ENCODE data around the gene TPO. TPM values are rescaled to one million over a fixed set of nuclear protein-coding genes. Genes with fewer than 3 reads are reported as not detected.

TPO gene
- total RNA-seq, 1 experiment from 2014 or later = not detected

GRCh38 chr2:1486670-1487069 lies 73.4 kb downstream of the TPO start (continued):
- no peak for TF ChIP-seq ZNF281 (CRISPR knock-in tag; IDR thresholded peaks at IDR 0.05)
- no peak for TF ChIP-seq PREB (CRISPR knock-in tag; IDR thresholded peaks at IDR 0.05; ENCODE audit: borderline replicate concordance)
- TF ChIP-seq SOX15 (CRISPR knock-in tag; IDR thresholded peaks at IDR 0.05) = no peak
- no peak for TF ChIP-seq RORB (CRISPR knock-in tag; IDR thresholded peaks at IDR 0.05)
- TF ChIP-seq RELA (CRISPR knock-in tag; IDR thresholded peaks at IDR 0.05; ENCODE audit: borderline replicate concordance) = no peak
- TF ChIP-seq SMAD3 (CRISPR knock-in tag; IDR thresholded peaks at IDR 0.05; ENCODE audit: borderline replicate concordance) = no peak
- no peak for TF ChIP-seq CDX4 (CRISPR knock-in tag; IDR thresholded peaks at IDR 0.05; ENCODE audit: borderline replicate concordance)
- no peak for TF ChIP-seq EMX1 (CRISPR knock-in tag; IDR thresholded peaks at IDR 0.05)

- DNase-seq (ENCODE audit: low spot score) (no peak), ATAC-seq (no peak)
- POLR2A ChIA-PET = no interaction called here
- no peaks in the 10 kb centered on the region for H3K9me3 Mint-ChIP-seq
- CTCF ChIA-PET = interaction anchor here (0.9 to 1.8 kb wide), 2 partner anchors 63 to 290 kb away, joined by 3 to 9 read pairs; no protein-coding TSS in a partner anchor
- H3K36me3 Mint-ChIP-seq = peaks cover 3% of the 10 kb centered on the region; the same call in 1 of the 2 replicates
- H3K4me3 Mint-ChIP-seq = no peak overlapping the region
- H3K27ac Mint-ChIP-seq = no peak overlapping the region
- H3K4me1 Mint-ChIP-seq = peaks cover 9% of the 10 kb centered on the region; the same call in 1 of the 2 replicates
- no peaks in the 10 kb centered on the region for H3K27me3 Mint-ChIP-seq (ENCODE audit: low read depth)
- TF ChIP-seq SOX15 (CRISPR knock-in tag; IDR thresholded peaks at IDR 0.05) (no peak), FOXP1 (CRISPR knock-in tag; IDR thresholded peaks at IDR 0.05; ENCODE audit: borderline replicate concordance) (no peak), NFATC4 (CRISPR knock-in tag; IDR thresholded peaks at IDR 0.05) (no peak), PRDM15 (CRISPR knock-in tag; IDR thresholded peaks at IDR 0.05) (no peak), NR1H2 (CRISPR knock-in tag; IDR thresholded peaks at IDR 0.05) (no peak), ATF1 (CRISPR knock-in tag; IDR thresholded peaks at IDR 0.05) (no peak), NFE2L1 (CRISPR knock-in tag; IDR thresholded peaks at IDR 0.05) (no peak), FOXK1 (CRISPR knock-in tag; IDR thresholded peaks at IDR 0.05) (no peak)
- TF ChIP-seq, protein P1, sequence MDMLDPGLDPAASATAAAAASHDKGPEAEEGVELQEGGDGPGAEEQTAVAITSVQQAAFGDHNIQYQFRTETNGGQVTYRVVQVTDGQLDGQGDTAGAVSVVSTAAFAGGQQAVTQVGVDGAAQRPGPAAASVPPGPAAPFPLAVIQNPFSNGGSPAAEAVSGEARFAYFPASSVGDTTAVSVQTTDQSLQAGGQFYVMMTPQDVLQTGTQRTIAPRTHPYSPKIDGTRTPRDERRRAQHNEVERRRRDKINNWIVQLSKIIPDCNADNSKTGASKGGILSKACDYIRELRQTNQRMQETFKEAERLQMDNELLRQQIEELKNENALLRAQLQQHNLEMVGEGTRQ (CRISPR knock-in tag; IDR thresholded peaks at IDR 0.05) = no peak
- TF ChIP-seq, protein P2, sequence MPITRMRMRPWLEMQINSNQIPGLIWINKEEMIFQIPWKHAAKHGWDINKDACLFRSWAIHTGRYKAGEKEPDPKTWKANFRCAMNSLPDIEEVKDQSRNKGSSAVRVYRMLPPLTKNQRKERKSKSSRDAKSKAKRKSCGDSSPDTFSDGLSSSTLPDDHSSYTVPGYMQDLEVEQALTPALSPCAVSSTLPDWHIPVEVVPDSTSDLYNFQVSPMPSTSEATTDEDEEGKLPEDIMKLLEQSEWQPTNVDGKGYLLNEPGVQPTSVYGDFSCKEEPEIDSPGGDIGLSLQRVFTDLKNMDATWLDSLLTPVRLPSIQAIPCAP (CRISPR knock-in tag; IDR thresholded peaks at IDR 0.05) = no peak
- TF ChIP-seq, protein P3, sequence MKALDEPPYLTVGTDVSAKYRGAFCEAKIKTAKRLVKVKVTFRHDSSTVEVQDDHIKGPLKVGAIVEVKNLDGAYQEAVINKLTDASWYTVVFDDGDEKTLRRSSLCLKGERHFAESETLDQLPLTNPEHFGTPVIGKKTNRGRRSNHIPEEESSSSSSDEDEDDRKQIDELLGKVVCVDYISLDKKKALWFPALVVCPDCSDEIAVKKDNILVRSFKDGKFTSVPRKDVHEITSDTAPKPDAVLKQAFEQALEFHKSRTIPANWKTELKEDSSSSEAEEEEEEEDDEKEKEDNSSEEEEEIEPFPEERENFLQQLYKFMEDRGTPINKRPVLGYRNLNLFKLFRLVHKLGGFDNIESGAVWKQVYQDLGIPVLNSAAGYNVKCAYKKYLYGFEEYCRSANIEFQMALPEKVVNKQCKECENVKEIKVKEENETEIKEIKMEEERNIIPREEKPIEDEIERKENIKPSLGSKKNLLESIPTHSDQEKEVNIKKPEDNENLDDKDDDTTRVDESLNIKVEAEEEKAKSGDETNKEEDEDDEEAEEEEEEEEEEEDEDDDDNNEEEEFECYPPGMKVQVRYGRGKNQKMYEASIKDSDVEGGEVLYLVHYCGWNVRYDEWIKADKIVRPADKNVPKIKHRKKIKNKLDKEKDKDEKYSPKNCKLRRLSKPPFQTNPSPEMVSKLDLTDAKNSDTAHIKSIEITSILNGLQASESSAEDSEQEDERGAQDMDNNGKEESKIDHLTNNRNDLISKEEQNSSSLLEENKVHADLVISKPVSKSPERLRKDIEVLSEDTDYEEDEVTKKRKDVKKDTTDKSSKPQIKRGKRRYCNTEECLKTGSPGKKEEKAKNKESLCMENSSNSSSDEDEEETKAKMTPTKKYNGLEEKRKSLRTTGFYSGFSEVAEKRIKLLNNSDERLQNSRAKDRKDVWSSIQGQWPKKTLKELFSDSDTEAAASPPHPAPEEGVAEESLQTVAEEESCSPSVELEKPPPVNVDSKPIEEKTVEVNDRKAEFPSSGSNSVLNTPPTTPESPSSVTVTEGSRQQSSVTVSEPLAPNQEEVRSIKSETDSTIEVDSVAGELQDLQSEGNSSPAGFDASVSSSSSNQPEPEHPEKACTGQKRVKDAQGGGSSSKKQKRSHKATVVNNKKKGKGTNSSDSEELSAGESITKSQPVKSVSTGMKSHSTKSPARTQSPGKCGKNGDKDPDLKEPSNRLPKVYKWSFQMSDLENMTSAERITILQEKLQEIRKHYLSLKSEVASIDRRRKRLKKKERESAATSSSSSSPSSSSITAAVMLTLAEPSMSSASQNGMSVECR (CRISPR knock-in tag; IDR thresholded peaks at IDR 0.05; ENCODE audit: borderline replicate concordance) = no peak
- TF ChIP-seq, protein P4, sequence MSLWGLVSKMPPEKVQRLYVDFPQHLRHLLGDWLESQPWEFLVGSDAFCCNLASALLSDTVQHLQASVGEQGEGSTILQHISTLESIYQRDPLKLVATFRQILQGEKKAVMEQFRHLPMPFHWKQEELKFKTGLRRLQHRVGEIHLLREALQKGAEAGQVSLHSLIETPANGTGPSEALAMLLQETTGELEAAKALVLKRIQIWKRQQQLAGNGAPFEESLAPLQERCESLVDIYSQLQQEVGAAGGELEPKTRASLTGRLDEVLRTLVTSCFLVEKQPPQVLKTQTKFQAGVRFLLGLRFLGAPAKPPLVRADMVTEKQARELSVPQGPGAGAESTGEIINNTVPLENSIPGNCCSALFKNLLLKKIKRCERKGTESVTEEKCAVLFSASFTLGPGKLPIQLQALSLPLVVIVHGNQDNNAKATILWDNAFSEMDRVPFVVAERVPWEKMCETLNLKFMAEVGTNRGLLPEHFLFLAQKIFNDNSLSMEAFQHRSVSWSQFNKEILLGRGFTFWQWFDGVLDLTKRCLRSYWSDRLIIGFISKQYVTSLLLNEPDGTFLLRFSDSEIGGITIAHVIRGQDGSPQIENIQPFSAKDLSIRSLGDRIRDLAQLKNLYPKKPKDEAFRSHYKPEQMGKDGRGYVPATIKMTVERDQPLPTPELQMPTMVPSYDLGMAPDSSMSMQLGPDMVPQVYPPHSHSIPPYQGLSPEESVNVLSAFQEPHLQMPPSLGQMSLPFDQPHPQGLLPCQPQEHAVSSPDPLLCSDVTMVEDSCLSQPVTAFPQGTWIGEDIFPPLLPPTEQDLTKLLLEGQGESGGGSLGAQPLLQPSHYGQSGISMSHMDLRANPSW (CRISPR knock-in tag; conservative IDR thresholded peaks at IDR 0.05; ENCODE audit: low read depth) = no peak
These were observed 74.5 kb downstream of the TPO start for GRCh38 chr2:1487758-1488157.
